HEK293 (cell line): Measurements from ENCODE around the gene PPP1R3E.

Experiments
- CTCF ChIP-seq: fragments of 450-650 bp; formaldehyde crosslinking; IDR thresholded peaks from 2 replicates; pipeline ENCODE4 v1.5.1; 2016; ENCODE audit warnings: missing biosample characterization, missing genetic modification characterization
- GLI4 ChIP-seq: fragments of 450-650 bp; formaldehyde crosslinking; IDR thresholded peaks from 2 replicates; pipeline ENCODE4 v1.5.1; 2016; ENCODE audit warnings: missing biosample characterization, missing genetic modification characterization
- MZF1 ChIP-seq: fragments of 450-650 bp; formaldehyde crosslinking; IDR thresholded peaks from 2 replicates; pipeline ENCODE4 v1.5.1; 2017; ENCODE audit warnings: missing biosample characterization, missing genetic modification characterization, borderline replicate concordance
- RBAK ChIP-seq: fragments of 450-650 bp; formaldehyde crosslinking; IDR thresholded peaks from 2 replicates; pipeline ENCODE4 v1.5.1; 2016; ENCODE audit warnings: missing biosample characterization, missing genetic modification characterization
- YY1 ChIP-seq: fragments of 450-650 bp; formaldehyde crosslinking; IDR thresholded peaks from 2 replicates; pipeline ENCODE4 v1.5.1; 2018; ENCODE audit warnings: missing biosample characterization, missing genetic modification characterization
- ZNF10 ChIP-seq: fragments of 450-650 bp; formaldehyde crosslinking; IDR thresholded peaks from 2 replicates; pipeline ENCODE4 v1.5.1; 2017; ENCODE audit warnings: missing biosample characterization, missing genetic modification characterization
- ZNF121 ChIP-seq: fragments of 450-650 bp; formaldehyde crosslinking; IDR thresholded peaks from 2 replicates; pipeline ENCODE4 v1.5.1; 2016; ENCODE audit warnings: missing biosample characterization, missing genetic modification characterization
- ZNF274 ChIP-seq, 2 experiments: fragments of 200-500 bp in 1 of 2; fragments of 450-650 bp in 1 of 2; sonication (Bioruptor generic) in 1 of 2; formaldehyde crosslinking in 1 of 2; IDR thresholded peaks; 2 replicates each; pipeline versions ENCODE4 v1.5.1 to v1.6.1; 2014 to 2016; ENCODE audit warnings: borderline replicate concordance in 1 of 2, inconsistent platforms in 1 of 2, low read length in 1 of 2, missing biosample characterization in 1 of 2, missing genetic modification characterization in 1 of 2
- ZNF660 ChIP-seq: fragments of 450-650 bp; IDR thresholded peaks from 2 replicates; pipeline ENCODE4 v1.5.1; 2018; ENCODE audit warnings: missing biosample characterization, mild to moderate bottlenecking, missing genetic modification characterization

DNA sequence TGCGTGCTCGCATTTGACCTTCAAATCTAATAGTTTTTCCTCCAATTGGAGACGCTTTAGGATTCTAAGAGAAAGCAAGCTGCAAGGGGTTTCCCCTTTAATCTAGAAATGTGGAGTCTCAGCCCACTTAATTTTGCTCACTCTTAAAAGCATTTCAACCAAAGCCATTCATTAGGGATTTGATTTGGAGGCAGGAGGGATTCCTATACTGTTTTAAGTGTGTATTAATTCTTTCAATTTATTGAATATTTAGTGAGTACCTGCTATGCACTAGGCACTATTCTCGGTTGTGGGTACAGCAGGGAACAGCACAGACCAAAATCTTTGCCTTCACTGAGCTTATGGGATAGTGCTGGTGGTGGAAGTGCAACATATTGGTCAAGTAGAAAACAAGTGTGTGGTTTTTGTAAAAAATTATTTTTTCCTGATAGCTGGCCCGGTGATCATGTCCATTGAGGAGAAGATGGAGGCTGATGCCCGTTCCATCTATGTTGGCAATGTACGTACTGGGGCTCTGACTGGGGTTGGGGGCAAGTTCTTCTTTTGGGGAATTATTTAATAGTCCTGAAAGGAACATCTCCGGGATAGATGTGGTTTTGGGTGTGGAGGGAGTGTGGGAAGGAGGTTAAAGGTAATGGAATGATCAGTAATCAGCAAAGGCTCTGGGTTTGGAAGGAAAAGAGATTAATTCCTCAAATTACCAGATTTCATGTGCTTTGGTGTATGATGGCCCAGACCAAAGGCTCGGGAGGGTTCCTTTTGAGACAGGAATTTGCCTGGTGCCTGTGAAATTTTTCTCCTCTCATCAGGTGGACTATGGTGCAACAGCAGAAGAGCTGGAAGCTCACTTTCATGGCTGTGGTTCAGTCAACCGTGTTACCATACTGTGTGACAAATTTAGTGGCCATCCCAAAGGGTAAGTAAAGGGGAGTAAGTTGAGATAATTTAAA lies 20.2 kb upstream of the PPP1R3E start:
- TF ChIP-seq CTCF (tag by site-specific recombination) (no peak), ZNF660 (no peak), ZNF10 (tag by site-specific recombination) (no peak), ZNF274 (IDR thresholded peaks at IDR 0.05; ENCODE audit: low read length) (no peak), ZNF274 (tag by site-specific recombination; IDR thresholded peaks at IDR 0.05; ENCODE audit: borderline replicate concordance) (no peak), ZNF121 (no peak), GLI4 (tag by site-specific recombination) (no peak), RBAK (no peak), YY1 (no peak), MZF1 (tag by site-specific recombination) (no peak)
